ENCODE data around the gene CAPN11.

- TF ChIP-seq CTCF (conservative IDR thresholded peaks at IDR 0.05; ENCODE audit: low read depth in 2 of 2), result no peak; a peak in 1 of 4 replicates
- no peak for TF ChIP-seq EZH2phosphoT487 (IDR thresholded peaks at IDR 0.05; ENCODE audit: unreplicated experiment)
- TF ChIP-seq JUNB (IDR thresholded peaks at IDR 0.05; ENCODE audit: unreplicated experiment), result no peak
- no peak for TF ChIP-seq ZNF462 (CRISPR knock-in tag; IDR thresholded peaks at IDR 0.05)
These were observed 25.2 kb downstream of the CAPN11 start for GRCh38 chr6:44183783-44184182.

Measured in GM23338 (cell line).